Mesenchymal stem cell (in vitro differentiated cells and primary cell): Measurements from ENCODE around the gene FLNA.
A peak's percentile ranks its signal among the peaks of the same experiment; 100 is the strongest.

Experiments used
- DNase-seq: peaks from one replicate; pipeline ENCODE4 v3.0.0-alpha.2; 2013
- H2AFZ ChIP-seq: one replicate; pipeline ENCODE4 v1.6.1; 2013; ENCODE audit warnings: low read depth, mild to moderate bottlenecking, control low read depth, inconsistent platforms, low read length, moderate library complexity
- H2AK5ac ChIP-seq: 2 replicates; pipeline ENCODE4 v1.6.1; 2013; ENCODE audit warnings: low read length, moderate library complexity, mild to moderate bottlenecking, inconsistent platforms; ENCODE audit not compliant: severe bottlenecking
- H2BK120ac ChIP-seq: one replicate; pipeline ENCODE4 v1.6.1; 2013; ENCODE audit warnings: low read depth, mild to moderate bottlenecking, inconsistent platforms, low read length, moderate library complexity
- H2BK12ac ChIP-seq, 2 experiments: one replicate each; pipeline ENCODE4 v1.6.1; 2013; ENCODE audit warnings: inconsistent platforms in 2 of 2, low read length in 2 of 2, mild to moderate bottlenecking in 2 of 2, moderate library complexity in 2 of 2, control low read depth in 1 of 2
- H2BK15ac ChIP-seq: one replicate; pipeline ENCODE4 v1.6.1; 2013; ENCODE audit warnings: mild to moderate bottlenecking, low read depth, inconsistent platforms; ENCODE audit not compliant: poor library complexity, severe bottlenecking
- H2BK5ac ChIP-seq: 2 replicates; pipeline ENCODE4 v1.6.1; 2013; ENCODE audit warnings: low read depth, mild to moderate bottlenecking, low read length, control low read depth, inconsistent platforms; ENCODE audit not compliant: poor library complexity, severe bottlenecking
- H3K14ac ChIP-seq, 2 experiments: one replicate each; pipeline ENCODE4 v1.6.1; 2013; ENCODE audit warnings: inconsistent platforms in 2 of 2, low read length in 2 of 2, control low read depth in 1 of 2, mild to moderate bottlenecking in 1 of 2, moderate library complexity in 1 of 2
- H3K18ac ChIP-seq, 2 experiments: one replicate each; pipeline ENCODE4 v1.6.1; 2013; ENCODE audit warnings: inconsistent platforms in 2 of 2, low read length in 2 of 2, control low read depth in 1 of 2, low read depth in 1 of 2, mild to moderate bottlenecking in 1 of 2
- H3K23ac ChIP-seq, 2 experiments: one replicate each; pipeline ENCODE4 v1.6.1; 2013; ENCODE audit warnings: inconsistent platforms in 2 of 2, low read length in 2 of 2, mild to moderate bottlenecking in 2 of 2, moderate library complexity in 2 of 2, control low read depth in 1 of 2
- H3K27ac ChIP-seq: 2 replicates; pipeline ENCODE4 v1.5.1; 2013; ENCODE audit warnings: mild to moderate bottlenecking, moderate library complexity, low read length, control low read depth, inconsistent platforms; ENCODE audit not compliant: poor library complexity, severe bottlenecking
- H3K27me3 ChIP-seq, 2 experiments: 2 replicates each; pipeline versions ENCODE4 v1.6.1 to v1.7.0; 2013; ENCODE audit warnings: low read length in 2 of 2, mild to moderate bottlenecking in 2 of 2, moderate library complexity in 2 of 2, control low read depth in 1 of 2, inconsistent platforms in 1 of 2; ENCODE audit not compliant: control insufficient read depth in 1 of 2, insufficient read depth in 1 of 2
- H3K36me3 ChIP-seq, 2 experiments: 2 replicates each; pipeline versions ENCODE4 v1.6.1 to v1.7.0; 2013; ENCODE audit warnings: low read length in 2 of 2, control low read depth in 1 of 2, inconsistent platforms in 1 of 2, low read depth in 1 of 2, mild to moderate bottlenecking in 1 of 2; ENCODE audit not compliant: insufficient read depth in 2 of 2, control insufficient read depth in 1 of 2
- H3K4ac ChIP-seq, 2 experiments: one replicate each; pipeline ENCODE4 v1.6.1; 2013; ENCODE audit warnings: inconsistent platforms in 2 of 2, low read length in 2 of 2, mild to moderate bottlenecking in 2 of 2, moderate library complexity in 2 of 2, control low read depth in 1 of 2, low read depth in 1 of 2
- H3K4me1 ChIP-seq: 2 replicates; pipeline ENCODE4 v1.6.1; 2013; ENCODE audit warnings: low read depth, low read length, control low read depth; ENCODE audit not compliant: control insufficient read depth, insufficient read depth
- H3K4me2 ChIP-seq: 2 replicates; pipeline ENCODE4 v1.6.1; 2013; ENCODE audit warnings: low read length, mild to moderate bottlenecking, inconsistent platforms; ENCODE audit not compliant: poor library complexity, severe bottlenecking
- H3K4me3 ChIP-seq, 2 experiments: 2 replicates each; pipeline versions ENCODE4 v1.5.1 to v1.7.0; 2013; ENCODE audit warnings: low read length in 2 of 2, mild to moderate bottlenecking in 2 of 2, control low read depth in 1 of 2, low read depth in 1 of 2; ENCODE audit not compliant: insufficient read depth in 1 of 2
- H3K79me1 ChIP-seq: replicated peaks from 2 replicates; pipeline ENCODE4 v1.6.1; 2013; ENCODE audit warnings: mild to moderate bottlenecking, control low read depth, low read length, inconsistent platforms; ENCODE audit not compliant: poor library complexity, severe bottlenecking
- H3K9ac ChIP-seq: 2 replicates; pipeline ENCODE4 v1.7.0; 2013; ENCODE audit warnings: mild to moderate bottlenecking, low read length, moderate library complexity
- H3K9me3 ChIP-seq: 2 replicates; pipeline ENCODE4 v1.7.0; 2013; ENCODE audit warnings: mild to moderate bottlenecking, low read length; ENCODE audit not compliant: control insufficient read depth
- H4K8ac ChIP-seq: one replicate; pipeline ENCODE4 v1.6.1; 2013; ENCODE audit warnings: inconsistent platforms, mild to moderate bottlenecking, low read length, moderate library complexity
- H4K91ac ChIP-seq: one replicate; pipeline ENCODE4 v1.6.1; 2013; ENCODE audit warnings: mild to moderate bottlenecking, low read length, inconsistent platforms
- WGBS: methylation state at CpG from one replicate; pipeline ENCODE4 v1.1.7; 2013; ENCODE audit warnings: mixed read lengths; 5-methylcytosine and 5-hydroxymethylcytosine counted together

FLNA gene

GRCh38 chrX:154365997-154366665, 8.3 kb downstream of the FLNA start:
- Histone ChIP-seq H3K23ac (no peak overlapping the region), H3K27me3 (no peaks in the 10 kb centered on the region), H4K8ac (no peak overlapping the region), H2BK15ac (no peak overlapping the region), H2BK5ac (no peak overlapping the region), H3K14ac (no peak overlapping the region), H3K9me3 (no peaks in the 10 kb centered on the region), H3K79me1 (no peaks in the 10 kb centered on the region), H3K18ac (no peak overlapping the region), H2BK120ac (no peak overlapping the region), H4K91ac (no peak overlapping the region), H3K4me1 (peaks cover 45% of the 10 kb centered on the region), H2AK5ac (no peak overlapping the region), H3K4me3 (no peak overlapping the region), H3K27ac (peak overlapping the region; percentile 61), H3K36me3 (peaks cover 62 to 80% of the 10 kb centered on the region in 2 experiments), H2BK12ac (peak overlapping the region in 1 of 2 experiments; percentile 59), H3K4me2 (no peak overlapping the region), H3K4ac (no peak overlapping the region), H2AFZ (no peak overlapping the region), H3K9ac (peak overlapping the region; percentile 49)
- no peak for DNase-seq
- 92% methylated on average over 31 of the region's 32 CpGs for WGBS

DNA sequence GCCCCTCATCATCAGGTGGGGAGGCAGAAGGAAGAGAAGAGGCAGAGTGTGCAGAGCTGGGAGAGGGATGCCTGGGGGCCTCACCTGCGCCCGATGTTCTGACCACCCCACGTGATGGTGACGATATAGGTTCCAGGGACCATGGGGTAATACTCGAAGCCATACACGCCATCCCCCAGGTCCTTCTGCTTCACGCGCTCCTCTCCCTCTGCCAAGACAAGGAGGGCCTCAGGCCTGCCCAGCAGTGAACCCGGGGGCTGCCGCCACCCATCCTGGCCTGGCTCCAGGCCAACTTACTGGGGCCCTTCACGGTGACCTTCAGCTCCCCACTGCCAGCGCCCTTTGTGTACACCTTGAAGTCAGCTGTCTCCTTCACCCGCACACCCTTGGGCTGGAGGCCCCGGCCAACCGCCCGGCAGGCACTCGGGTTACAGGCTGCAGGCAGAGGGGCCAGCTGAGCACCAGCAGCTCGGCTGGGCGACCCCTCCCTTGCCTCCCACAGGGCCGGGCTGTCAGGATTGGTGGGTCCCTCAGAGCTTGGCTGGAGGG, 9.3 kb downstream of the FLNA start:
- Histone ChIP-seq H4K91ac (no peak overlapping the region), H4K8ac (no peak overlapping the region), H3K14ac (no peak overlapping the region), H3K9ac (no peak overlapping the region), H3K18ac (no peak overlapping the region), H3K4ac (no peak overlapping the region), H3K27ac (peak overlapping the region; percentile 59), H3K4me2 (peak overlapping the region; percentile 58), H2BK5ac (no peak overlapping the region), H3K79me1 (no peaks in the 10 kb centered on the region), H3K9me3 (no peaks in the 10 kb centered on the region), H2AFZ (no peak overlapping the region), H2AK5ac (no peak overlapping the region), H3K4me1 (peaks cover 45% of the 10 kb centered on the region), H3K27me3 (no peaks in the 10 kb centered on the region), H3K23ac (no peak overlapping the region), H2BK12ac (no peak overlapping the region), H3K4me3 (no peak overlapping the region), H3K36me3 (peaks cover 69 to 81% of the 10 kb centered on the region in 2 experiments), H2BK15ac (no peak overlapping the region), H2BK120ac (no peak overlapping the region)
- no peak for DNase-seq
- 89% methylated on average over 17 of the region's 20 CpGs for WGBS

DNA sequence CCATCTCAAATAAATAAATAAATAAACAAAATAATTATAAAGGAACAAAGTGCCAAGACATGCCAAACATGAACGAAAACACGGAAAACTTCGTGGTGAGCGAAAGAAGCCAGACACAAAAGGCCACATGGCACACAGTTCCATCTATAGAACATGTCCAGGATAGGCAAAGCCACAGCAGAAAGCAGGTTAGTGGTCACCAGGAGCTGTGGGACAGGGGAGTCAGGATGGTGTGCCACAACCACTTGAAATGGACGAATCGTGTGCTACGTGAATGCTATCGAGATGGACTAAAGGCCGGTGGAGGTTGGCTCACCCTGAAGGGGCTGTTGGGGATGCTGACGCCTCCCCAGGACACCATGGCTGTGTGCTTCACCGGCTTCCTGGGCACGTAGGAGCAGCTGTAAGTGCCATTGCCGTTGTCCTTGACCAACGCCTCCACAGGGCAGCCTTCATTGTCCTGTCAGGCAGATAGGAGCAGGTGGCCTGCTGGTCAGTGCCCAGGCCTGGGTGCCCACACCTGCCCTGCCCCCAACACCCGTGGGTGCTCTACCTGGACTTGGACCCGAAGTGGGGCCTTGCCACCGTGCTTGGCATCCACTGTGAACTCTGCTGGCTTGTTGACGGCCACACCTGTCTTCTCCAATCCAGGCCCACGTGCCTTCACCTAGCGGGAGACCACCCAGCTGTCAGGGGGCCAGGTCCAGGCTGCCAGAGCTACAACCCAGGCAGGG, 10.6 kb downstream of the FLNA start:
- H3K79me1 ChIP-seq, result no peaks in the 10 kb centered on the region
- H4K8ac ChIP-seq, result no peak overlapping the region
- no peak overlapping the region for H3K9ac ChIP-seq
- DNase-seq, result no peak
- no peak overlapping the region for H2AK5ac ChIP-seq
- H2AFZ ChIP-seq, result no peak overlapping the region
- no peak overlapping the region for H3K4ac ChIP-seq
- no peaks in the 10 kb centered on the region for H3K27me3 ChIP-seq
- H3K4me1 ChIP-seq, result peaks cover 45% of the 10 kb centered on the region
- no peak overlapping the region for H3K4me2 ChIP-seq
- no peak overlapping the region for H2BK120ac ChIP-seq
- no peak overlapping the region for H2BK5ac ChIP-seq
- no peaks in the 10 kb centered on the region for H3K9me3 ChIP-seq
- WGBS, result 92% methylated on average over 20 of the region's 20 CpGs
- H3K36me3 ChIP-seq, result peaks cover 82 to 90% of the 10 kb centered on the region in 2 experiments
- no peak overlapping the region for H3K23ac ChIP-seq
- no peak overlapping the region for H4K91ac ChIP-seq
- no peak overlapping the region for H3K14ac ChIP-seq
- H3K27ac ChIP-seq, result no peak overlapping the region
- peak overlapping the region; percentile 40 for H2BK15ac ChIP-seq
- no peak overlapping the region for H2BK12ac ChIP-seq
- H3K4me3 ChIP-seq, result no peak overlapping the region
- H3K18ac ChIP-seq, result no peak overlapping the region

DNA sequence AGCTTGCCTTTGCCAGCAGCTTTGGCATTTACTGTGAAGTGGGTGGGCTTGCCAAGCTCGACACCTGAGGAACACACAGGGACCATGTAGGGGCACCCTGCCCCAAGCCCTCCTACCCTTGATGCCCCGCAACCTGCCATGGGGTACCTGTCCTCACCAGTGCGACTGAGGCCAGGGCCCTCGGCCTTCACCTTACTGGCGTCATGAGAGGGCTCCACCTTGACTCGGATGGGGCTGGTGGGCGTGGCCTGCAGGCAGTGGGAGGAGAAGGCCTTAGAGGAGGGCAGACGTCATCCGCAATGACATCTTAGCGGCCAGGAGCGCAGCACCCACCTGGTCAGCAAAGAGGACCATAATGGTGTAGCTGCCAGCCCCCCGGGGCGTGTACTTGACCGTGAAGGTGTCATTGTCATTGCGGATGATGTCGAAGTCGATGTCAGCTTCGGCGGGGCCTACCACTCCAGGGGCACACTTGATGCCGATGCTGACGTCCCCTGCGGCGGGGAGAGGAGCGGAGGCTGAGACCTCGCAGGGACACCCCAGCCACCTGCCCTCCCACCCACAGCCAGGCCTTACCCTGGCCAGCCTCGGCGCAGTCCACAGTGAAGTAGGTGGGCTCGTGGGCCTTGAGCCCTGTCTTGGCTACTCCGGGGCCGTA, 12.2 kb downstream of the FLNA start:
- Histone ChIP-seq H3K27me3 (no peaks in the 10 kb centered on the region), H2BK120ac (no peak overlapping the region), H2BK12ac (no peak overlapping the region), H2BK15ac (no peak overlapping the region), H3K23ac (no peak overlapping the region), H2AK5ac (no peak overlapping the region), H4K91ac (no peak overlapping the region), H3K27ac (no peak overlapping the region), H4K8ac (no peak overlapping the region), H3K4me2 (no peak overlapping the region), H3K9ac (no peak overlapping the region), H2BK5ac (no peak overlapping the region), H3K9me3 (no peaks in the 10 kb centered on the region), H3K36me3 (peaks cover 93 to 94% of the 10 kb centered on the region in 2 experiments), H2AFZ (no peak overlapping the region), H3K4me1 (peaks cover 39% of the 10 kb centered on the region), H3K18ac (no peak overlapping the region), H3K4ac (no peak overlapping the region), H3K14ac (no peak overlapping the region), H3K4me3 (no peak overlapping the region), H3K79me1 (no peaks in the 10 kb centered on the region)
- no peak for DNase-seq
- 95% methylated on average over 26 of the region's 30 CpGs for WGBS
